ENCODE data around the gene PNLIPRP1. TPM values are rescaled to one million over a fixed set of nuclear protein-coding genes. Genes with fewer than 3 reads are reported as not detected.

Gene PNLIPRP1
- total and polyA plus RNA-seq, 11 donors, result 0.08 to 1.5 (median 0.53) TPM; not detected in 6

GRCh38 chr10:116557305-116557880 lies 33.4 kb upstream of the PNLIPRP1 start:
- DNase-seq (no peak), ATAC-seq (no peak)
- WGBS, 4 donors, result 77 to 86% (median 81%) methylated on average over 5 of the region's 5 CpGs
- H3K4me1 ChIP-seq, result no peaks in the 10 kb centered on the region
- H3K27ac ChIP-seq, result no peak overlapping the region
- no peak overlapping the region for H3K4me3 ChIP-seq
- no peaks in the 10 kb centered on the region for H3K36me3 ChIP-seq
- peaks cover 0 to 7% (median 0%) of the 10 kb centered on the region in 9 donors for H3K27me3 ChIP-seq
- TF ChIP-seq POLR2A (IDR thresholded peaks at IDR 0.05) (no peak), CTCF (IDR thresholded peaks at IDR 0.05) (no peak)
- intact Hi-C loops (cut with DNase I), result no loop called here
- no peaks in the 10 kb centered on the region for H3K9me3 ChIP-seq

- WGBS, 4 donors, result 87 to 94% (median 91%) methylated on average over 8 of the region's 8 CpGs
- H3K4me3 ChIP-seq, result no peak overlapping the region
- no peaks in the 10 kb centered on the region for H3K4me1 ChIP-seq
- no peak for TF ChIP-seq CTCF (IDR thresholded peaks at IDR 0.05)
- TF ChIP-seq POLR2A (IDR thresholded peaks at IDR 0.05), result no peak
- H3K27ac ChIP-seq, result no peak overlapping the region
- intact Hi-C loops (cut with DNase I), result no loop called here
- ATAC-seq (no peak), DNase-seq (no peak)
- no peaks in the 10 kb centered on the region for H3K36me3 ChIP-seq
- no peaks in the 10 kb centered on the region for H3K9me3 ChIP-seq
- peaks cover 0 to 7% (median 0%) of the 10 kb centered on the region in 9 donors for H3K27me3 ChIP-seq
Observed at GRCh38 chr10:116565534-116565933, 25.2 kb upstream of the PNLIPRP1 start.

- no peak overlapping the region for H3K27ac ChIP-seq
- H3K36me3 ChIP-seq, result no peaks in the 10 kb centered on the region
- no peaks in the 10 kb centered on the region for H3K9me3 ChIP-seq
- no peak for TF ChIP-seq CTCF (IDR thresholded peaks at IDR 0.05)
- no peak for TF ChIP-seq POLR2A (IDR thresholded peaks at IDR 0.05)
- ATAC-seq (no peak), DNase-seq (no peak)
- intact Hi-C loops (cut with DNase I), result no loop called here
- no peaks in the 10 kb centered on the region for H3K4me1 ChIP-seq
- H3K27me3 ChIP-seq, result peaks cover 0 to 4% (median 0%) of the 10 kb centered on the region in 9 donors
- H3K4me3 ChIP-seq, result no peak overlapping the region
Observed at GRCh38 chr10:116566932-116567331, 23.8 kb upstream of the PNLIPRP1 start.

- no peak for TF ChIP-seq CTCF (IDR thresholded peaks at IDR 0.05)
- TF ChIP-seq POLR2A (IDR thresholded peaks at IDR 0.05), result no peak
- Histone ChIP-seq H3K27ac (no peak overlapping the region), H3K4me3 (no peak overlapping the region), H3K27me3 (peaks cover 0 to 3% (median 0%) of the 10 kb centered on the region in 9 donors), H3K9me3 (no peaks in the 10 kb centered on the region), H3K4me1 (no peaks in the 10 kb centered on the region), H3K36me3 (no peaks in the 10 kb centered on the region)
- no peak for ATAC-seq
- intact Hi-C loops (cut with DNase I), result no loop called here
- WGBS, 4 donors, result 61 to 81% (median 80%) methylated on average over 3 of the region's 3 CpGs
- no peak for DNase-seq
Observed at GRCh38 chr10:116567335-116567734, 23.4 kb upstream of the PNLIPRP1 start.
